Liver (tissue), 9 donors: ENCODE data around the gene DHX30. TPM values are rescaled to one million over a fixed set of nuclear protein-coding genes. Genes with fewer than 3 reads are reported as not detected.

Source experiments
- DNase-seq: peaks from one replicate; pipeline ENCODE4 v3.0.0-alpha.2; 2017; ENCODE audit warnings: low spot score
- H3K27ac ChIP-seq, 2 donors: one replicate each; pipeline ENCODE4 v1.7.0; 2013; ENCODE audit warnings: inconsistent platforms in 2 of 2, low read length in 2 of 2, control low read depth in 1 of 2, low read depth in 1 of 2, mild to moderate bottlenecking in 1 of 2
- H3K27me3 ChIP-seq, 4 donors: one replicate each; pipeline versions ENCODE4 v1.6.1 to v1.7.0; 2013; ENCODE audit warnings: low read length in 3 of 4, inconsistent platforms in 1 of 4, mild to moderate bottlenecking in 1 of 4, moderate library complexity in 1 of 4; ENCODE audit not compliant: control insufficient read depth in 4 of 4, insufficient read depth in 4 of 4
- H3K36me3 ChIP-seq, 4 donors: one replicate each; pipeline versions ENCODE4 v1.6.1 to v1.7.0; 2013; ENCODE audit warnings: low read length in 3 of 4, mild to moderate bottlenecking in 3 of 4, low read depth in 1 of 4, moderate library complexity in 1 of 4; ENCODE audit not compliant: control insufficient read depth in 4 of 4, insufficient read depth in 3 of 4
- H3K4me1 ChIP-seq, 4 donors: one replicate each; pipeline versions ENCODE4 v1.6.1 to v1.7.0; 2013; ENCODE audit warnings: low read length in 3 of 4, mild to moderate bottlenecking in 3 of 4, moderate library complexity in 1 of 4; ENCODE audit not compliant: control insufficient read depth in 4 of 4, insufficient read depth in 4 of 4
- H3K4me3 ChIP-seq, 3 donors: one replicate each; pipeline versions ENCODE4 v1.6.1 to v1.7.0; 2013; ENCODE audit warnings: low read length in 3 of 3, control low read depth in 1 of 3, low read depth in 1 of 3, mild to moderate bottlenecking in 1 of 3
- H3K9ac ChIP-seq, 2 donors: one replicate each; pipeline ENCODE4 v1.7.0; 2013; ENCODE audit warnings: low read length in 2 of 2, mild to moderate bottlenecking in 2 of 2, moderate library complexity in 2 of 2, control low read depth in 1 of 2, low read depth in 1 of 2
- H3K9me3 ChIP-seq, 4 donors: one replicate each; pipeline versions ENCODE4 v1.6.1 to v1.7.0; 2013; ENCODE audit warnings: low read length in 3 of 4; ENCODE audit not compliant: control insufficient read depth in 4 of 4
- ATF3 ChIP-seq: IDR thresholded peaks from 2 replicates; pipeline ENCODE4 v1.6.1; 2016; ENCODE audit warnings: antibody characterized with exemption
- CTCF ChIP-seq: fragments of 150-350 bp; IDR thresholded peaks from 2 replicates; pipeline ENCODE4 v1.5.1; 2017; ENCODE audit warnings: improper control_type of control experiment, low read depth, low read length; ENCODE audit not compliant: missing input control
- GABPA ChIP-seq, 2 donors: IDR thresholded peaks in 1 of 2; conservative IDR thresholded peaks in 1 of 2; 2 replicates each; pipeline ENCODE4 v1.6.1; 2016; ENCODE audit warnings: antibody characterized with exemption in 2 of 2, mild to moderate bottlenecking in 1 of 2, moderate library complexity in 1 of 2
- HNF4A ChIP-seq, 2 donors: conservative IDR thresholded peaks; 2 replicates each; pipeline ENCODE4 v1.6.1; 2016; ENCODE audit warnings: antibody characterized with exemption in 2 of 2, mild to moderate bottlenecking in 2 of 2
- HNF4G ChIP-seq: IDR thresholded peaks from 2 replicates; pipeline ENCODE4 v1.6.1; 2016; ENCODE audit warnings: antibody characterized with exemption
- JUND ChIP-seq, 2 donors: IDR thresholded peaks; 2 replicates each; pipeline ENCODE4 v1.6.1; 2016; ENCODE audit warnings: antibody characterized with exemption in 2 of 2
- MAX ChIP-seq: IDR thresholded peaks from 2 replicates; pipeline ENCODE4 v1.6.1; 2016; ENCODE audit warnings: antibody characterized with exemption
- NR2F2 ChIP-seq: IDR thresholded peaks from 2 replicates; pipeline ENCODE4 v1.6.1; 2016; ENCODE audit warnings: antibody characterized with exemption
- RAD21 ChIP-seq, 2 donors: IDR thresholded peaks; 2 replicates each; pipeline ENCODE4 v1.6.1; 2016; ENCODE audit warnings: antibody characterized with exemption in 2 of 2, mild to moderate bottlenecking in 2 of 2
- REST ChIP-seq: IDR thresholded peaks from 2 replicates; pipeline ENCODE4 v1.6.1; 2016; ENCODE audit warnings: antibody characterized with exemption, mild to moderate bottlenecking
- RXRA ChIP-seq, 2 donors: IDR thresholded peaks; 2 replicates each; pipeline ENCODE4 v1.6.1; 2017 to 2018; ENCODE audit warnings: antibody characterized with exemption in 2 of 2, mild to moderate bottlenecking in 1 of 2
- SP1 ChIP-seq: IDR thresholded peaks from 2 replicates; pipeline ENCODE4 v1.6.1; 2018; ENCODE audit warnings: antibody characterized with exemption, mild to moderate bottlenecking
- YY1 ChIP-seq: IDR thresholded peaks from 2 replicates; pipeline ENCODE4 v1.6.1; 2016; ENCODE audit warnings: antibody characterized with exemption, mild to moderate bottlenecking
- ZBTB33 ChIP-seq: IDR thresholded peaks from 2 replicates; pipeline ENCODE4 v1.6.1; 2016; ENCODE audit warnings: antibody characterized with exemption
- WGBS: extraction: QIAGEN DNeasy Blood & Tissue Kit; methylation state at CpG from one replicate; pipeline ENCODE4 v1.1.7; 2013; 5-methylcytosine and 5-hydroxymethylcytosine counted together
- polyA plus RNA-seq, 2 donors: library from polyadenylated mRNA; stranded (reverse) in 1 of 2; unstranded in 1 of 2; fragments of 200-250 nt in 1 of 2; fragments of >200 nt in 1 of 2; fragmentation: Nextera tagmentation in 1 of 2; extraction: Ambion mirVana in 1 of 2; gene quantifications; one replicate each; pipeline versions ENCODE4 v1.2.1 to v1.2.3, GENCODE V29; 2013 to 2015
- total RNA-seq, 2 donors: library from RNA; depleted of rRNA; stranded (reverse); fragments of >200 nt; gene quantifications; one replicate each; pipeline ENCODE4 v1.2.3, GENCODE V29; 2014
- donor health status: healthy.
- donor health status: healthy.
- donor health status: healthy.
- donor health status: healthy.
- donor health status: healthy.

The DHX30 gene
- total and polyA plus RNA-seq, 4 donors: 18.3 to 39.9 (median 26.3) TPM

- DNase-seq: no peak
- Histone ChIP-seq H3K4me1 (peaks cover 5 to 27% (median 14%) of the 10 kb centered on the region in 4 donors), H3K27me3 (no peaks in the 10 kb centered on the region), H3K4me3 (peak overlapping the region; percentile 86 to 94 (median 88)), H3K27ac (peak overlapping the region; percentile 99), H3K36me3 (no peaks in the 10 kb centered on the region), H3K9ac (peak overlapping the region; percentile 87 to 93), H3K9me3 (no peaks in the 10 kb centered on the region)
- TF ChIP-seq RAD21 (IDR thresholded peaks at IDR 0.05) (no peak), RXRA (IDR thresholded peaks at IDR 0.05) (no peak), SP1 (no peak), NR2F2 (no peak), HNF4G (no peak), REST (no peak), CTCF (no peak), MAX (no peak), ZBTB33 (no peak), ATF3 (no peak), GABPA (IDR thresholded peaks at IDR 0.05 in 1 of 2, conservative IDR thresholded peaks at IDR 0.05 in 1 of 2) (no peak), HNF4A (conservative IDR thresholded peaks at IDR 0.05) (no peak)
- 56% methylated on average over 23 of the region's 23 CpGs for WGBS
Measured at GRCh38 chr3:47782446-47783308, 20.3 kb upstream of the DHX30 start.

- no peak for DNase-seq
- H3K4me3 ChIP-seq: no peak overlapping the region
- TF ChIP-seq JUND (IDR thresholded peaks at IDR 0.05): no peak
- no peak for TF ChIP-seq HNF4A (conservative IDR thresholded peaks at IDR 0.05)
- TF ChIP-seq HNF4G: no peak
- no peak for TF ChIP-seq REST
- TF ChIP-seq YY1: no peak
- TF ChIP-seq CTCF: no peak
- TF ChIP-seq MAX: no peak
- no peak for TF ChIP-seq ATF3
- no peak for TF ChIP-seq NR2F2
- no peak for TF ChIP-seq SP1
- TF ChIP-seq RAD21 (IDR thresholded peaks at IDR 0.05): no peak
Measured at GRCh38 chr3:47783673-47784072, 19.3 kb upstream of the DHX30 start.

More at GRCh38 chr3:47783673-47784072, 19.3 kb upstream of the DHX30 start:
- no peaks in the 10 kb centered on the region for H3K27me3 ChIP-seq
- peaks cover 6 to 27% (median 14%) of the 10 kb centered on the region in 4 donors for H3K4me1 ChIP-seq
- no peak overlapping the region for H3K27ac ChIP-seq
- no peaks in the 10 kb centered on the region for H3K9me3 ChIP-seq
- no peak overlapping the region for H3K9ac ChIP-seq
- H3K36me3 ChIP-seq: no peaks in the 10 kb centered on the region
